Cardiac fibroblast (primary cell): ENCODE results near the gene CPPED1.

ENCODE experiments used
- DNase-seq, 2 donors: peaks; one replicate each; pipeline versions ENCODE4 v3.0.0 to v3.0.0-alpha.2; 2010; ENCODE audit warnings: low read depth in 2 of 2
- H3K4me3 ChIP-seq, 2 donors: replicated peaks in 1 of 2; 1 replicate in 1 of 2; 2 replicates in 1 of 2; pipeline ENCODE4 v1.5.1; 2011; ENCODE audit warnings: low read depth in 2 of 2, low read length in 2 of 2, mild to moderate bottlenecking in 2 of 2, moderate library complexity in 1 of 2
- CTCF ChIP-seq: IDR thresholded peaks from one replicate; pipeline ENCODE4 v1.5.1; 2011; ENCODE audit warnings: low read depth, mild to moderate bottlenecking, low read length, inconsistent platforms

Gene CPPED1

DNA sequence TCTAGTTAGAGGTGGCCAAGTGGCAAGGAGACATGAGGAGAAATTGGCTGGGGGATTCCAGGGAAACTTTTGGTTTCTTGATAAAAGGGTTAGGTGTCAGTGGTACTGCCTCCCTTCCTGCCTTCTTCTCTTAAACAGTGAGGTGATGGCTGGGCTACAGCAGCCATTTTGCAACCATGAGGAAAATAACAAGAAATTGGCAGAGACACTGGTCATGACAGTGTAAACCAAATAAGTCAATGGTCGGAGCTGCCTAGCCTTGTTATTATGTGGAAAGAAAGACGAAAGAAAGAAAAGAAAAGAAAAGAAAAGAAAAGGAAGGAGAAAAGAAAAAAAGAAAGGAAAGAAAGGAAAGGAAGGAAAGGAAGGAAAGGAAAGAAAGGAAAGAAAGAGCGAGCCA is 63.9 kb downstream of the CPPED1 start:
- TF ChIP-seq CTCF: no peak
- no peak for DNase-seq
- no peak overlapping the region for H3K4me3 ChIP-seq

DNA sequence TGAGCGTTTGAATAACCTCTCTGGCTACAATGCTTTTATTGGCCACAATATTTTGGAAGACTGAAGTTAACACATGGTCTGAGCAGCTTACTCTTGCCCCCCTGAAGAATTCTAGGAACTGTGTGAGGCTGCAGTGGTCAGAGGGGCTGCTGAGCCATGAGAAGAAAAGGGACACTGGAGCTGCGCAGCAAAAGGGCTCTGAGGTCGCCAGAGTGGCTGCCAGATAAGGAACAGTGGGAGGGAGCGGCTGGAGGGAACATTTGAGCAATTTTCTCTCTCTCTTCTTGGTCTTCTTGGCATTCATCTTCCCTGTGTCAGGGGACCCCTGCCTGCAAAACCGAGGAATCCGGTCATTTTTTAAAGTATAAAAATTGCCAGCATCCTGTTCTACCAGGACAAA is 66.1 kb downstream of the CPPED1 start:
- no peak for DNase-seq
- H3K4me3 ChIP-seq: no peak overlapping the region
- no peak for TF ChIP-seq CTCF

- TF ChIP-seq CTCF: no peak
- no peak for DNase-seq
- no peak overlapping the region for H3K4me3 ChIP-seq
Observed at GRCh38 chr16:12735805-12736204, 67.9 kb downstream of the CPPED1 start.

- no peak for TF ChIP-seq CTCF
- no peak for DNase-seq
- H3K4me3 ChIP-seq: no peak overlapping the region
Observed at GRCh38 chr16:12732600-12732999, 71.1 kb downstream of the CPPED1 start.

GRCh38 chr16:12729448-12729847 is 74.2 kb downstream of the CPPED1 start:
- peak; percentile 10 to 76 for DNase-seq
- TF ChIP-seq CTCF: no peak
- no peak overlapping the region for H3K4me3 ChIP-seq

- TF ChIP-seq CTCF: no peak
- no peak for DNase-seq
- H3K4me3 ChIP-seq: no peak overlapping the region
Observed at GRCh38 chr16:12728469-12728868, 75.2 kb downstream of the CPPED1 start.

DNA sequence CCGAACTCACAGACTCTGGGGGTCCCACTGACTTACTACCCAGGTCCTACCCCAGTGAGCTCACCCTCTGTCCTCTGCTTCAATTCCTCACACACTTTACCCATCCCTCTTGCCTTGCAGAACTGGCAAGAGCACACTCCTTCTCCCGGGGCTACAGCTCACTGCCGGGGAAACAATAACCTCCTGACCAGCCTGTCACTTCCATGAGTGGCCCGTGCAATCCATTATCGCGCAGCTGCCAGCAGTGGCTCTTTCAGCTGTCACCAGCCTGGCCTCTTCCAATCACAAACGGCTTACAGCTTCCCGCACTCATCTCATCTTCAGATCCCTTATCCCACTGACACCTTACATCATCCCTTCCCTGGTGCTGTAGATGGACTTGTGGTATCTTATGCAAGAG is 79.5 kb downstream of the CPPED1 start:
- TF ChIP-seq CTCF: no peak
- no peak overlapping the region for H3K4me3 ChIP-seq
- DNase-seq: no peak
